NCI-H2227 (cell line): ENCODE data around the gene CHAMP1.
A peak's percentile ranks its signal among the peaks of the same experiment; 100 is the strongest.
"Not testable (repeated sequence)": the region's sequence is repeated elsewhere in the genome, so short reads cannot be mapped to it uniquely, and the experiment has no call there.

Experiments
- DNase-seq: peaks from one replicate; lab custom pipeline; 2025; ENCODE audit not compliant: unreplicated experiment; lab: John Stamatoyannopoulos, UW

CHAMP1 gene

DNA sequence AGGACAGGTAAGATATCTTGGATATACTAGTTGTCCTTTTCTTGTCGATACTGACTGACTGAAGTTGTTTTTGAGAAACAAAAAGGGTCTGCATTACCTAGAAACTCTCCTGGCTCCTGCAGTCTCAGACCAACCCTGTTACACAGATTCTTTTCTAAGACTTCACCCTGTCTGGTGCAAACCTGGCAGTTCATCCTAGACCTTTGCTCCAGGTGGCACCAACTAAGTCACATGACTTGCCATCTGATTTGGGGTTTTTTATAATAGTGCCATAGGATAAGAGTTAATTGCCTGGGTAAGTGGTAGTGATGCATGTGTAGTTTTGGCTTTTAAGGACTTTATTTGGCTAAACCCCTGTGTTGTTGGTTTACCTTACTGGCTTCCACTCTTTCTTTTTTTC lies 14.3 kb downstream of the CHAMP1 start:
- DNase-seq: no peak

DNA sequence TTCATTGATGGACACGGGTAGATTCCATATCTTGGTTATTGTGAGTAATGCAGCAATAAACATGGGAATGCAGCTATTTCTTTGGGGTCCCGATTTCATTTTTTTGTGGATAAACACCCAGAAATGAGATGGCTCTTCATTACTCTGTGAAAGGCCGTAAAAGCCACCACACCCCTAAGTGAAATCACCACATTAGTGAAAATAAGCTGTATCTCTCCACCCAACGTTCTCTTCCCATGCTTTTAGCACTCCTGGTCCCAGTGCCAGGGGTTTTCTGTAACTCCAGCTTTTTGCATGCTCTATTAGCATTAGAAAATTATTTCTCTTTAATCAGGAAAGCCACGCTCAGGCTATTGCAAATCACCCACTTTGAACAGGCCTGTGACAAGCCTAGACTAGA lies 15.8 kb downstream of the CHAMP1 start:
- no peak for DNase-seq

DNA sequence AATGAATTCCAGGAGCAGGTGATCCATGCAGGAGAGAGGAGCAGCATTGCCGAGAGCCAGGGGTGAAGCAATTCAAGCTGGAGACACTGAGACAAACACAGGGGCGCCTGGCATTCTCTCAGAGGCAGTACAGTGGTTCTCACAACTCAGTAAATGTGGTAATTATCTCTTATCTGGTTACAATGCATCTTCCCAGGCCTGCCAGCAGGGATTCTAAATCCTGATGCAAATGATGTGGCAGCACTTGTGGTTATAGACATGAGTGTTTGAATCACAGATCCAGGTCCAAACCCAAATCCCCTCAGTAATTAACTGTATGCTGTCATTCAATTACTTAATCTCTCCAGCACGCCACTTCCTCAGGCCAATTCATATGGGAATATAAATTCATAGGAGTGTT lies 19.6 kb downstream of the CHAMP1 start:
- not testable (repeated sequence) for DNase-seq

DNA sequence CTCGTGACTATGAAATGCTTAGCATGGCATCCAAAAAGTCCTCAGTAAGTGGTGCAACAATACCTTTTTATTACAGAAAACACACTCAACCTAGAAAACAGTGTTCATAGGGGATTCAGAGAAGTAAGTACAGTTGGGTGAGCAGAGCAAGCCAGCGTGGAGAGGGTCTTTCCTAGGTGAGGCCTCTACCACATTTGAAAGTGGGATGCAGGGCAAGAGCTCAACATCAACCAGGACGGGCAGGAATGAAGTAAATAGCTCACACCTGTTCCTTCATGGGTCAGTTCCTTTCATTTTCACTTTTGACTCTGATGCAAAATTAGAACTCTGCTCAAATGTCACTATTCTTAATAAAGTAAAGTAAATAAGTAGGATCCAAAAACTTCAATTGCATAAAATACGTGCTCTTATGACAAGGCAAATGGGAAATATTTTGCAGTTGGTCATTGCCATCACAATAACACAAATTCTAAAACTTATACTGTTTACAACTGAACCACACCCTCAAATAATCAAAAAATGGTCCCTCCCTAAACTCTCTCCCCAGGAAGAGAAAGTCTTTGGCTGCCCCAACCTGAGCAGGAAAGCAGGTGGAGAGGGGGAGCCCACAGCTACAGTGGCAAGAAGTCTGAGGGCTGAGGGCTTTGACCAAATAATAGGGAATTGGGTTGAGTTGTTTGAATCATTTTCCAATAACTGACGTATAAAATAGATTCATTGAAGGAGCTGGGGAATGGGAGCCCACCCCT lies 20.2 kb downstream of the CHAMP1 start:
- no peak for DNase-seq

DNA sequence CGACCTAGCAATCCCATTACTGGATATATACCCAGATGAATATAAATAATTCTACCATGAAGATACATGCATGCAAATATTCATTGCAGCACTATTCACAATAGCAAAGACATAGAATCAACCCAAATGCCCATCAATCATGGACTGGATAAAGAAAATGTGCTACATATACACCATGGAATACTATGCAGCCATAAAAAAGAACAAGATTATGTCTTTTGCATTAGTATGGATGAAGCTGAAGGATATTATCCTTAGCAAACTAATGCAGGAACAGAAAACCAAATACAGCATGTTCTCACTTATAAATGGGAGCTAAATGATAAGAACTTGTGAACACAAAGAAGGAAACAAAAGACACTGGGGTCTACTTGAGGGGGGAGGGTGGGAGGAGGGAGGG lies 22.2 kb downstream of the CHAMP1 start:
- DNase-seq: not testable (repeated sequence)

DNA sequence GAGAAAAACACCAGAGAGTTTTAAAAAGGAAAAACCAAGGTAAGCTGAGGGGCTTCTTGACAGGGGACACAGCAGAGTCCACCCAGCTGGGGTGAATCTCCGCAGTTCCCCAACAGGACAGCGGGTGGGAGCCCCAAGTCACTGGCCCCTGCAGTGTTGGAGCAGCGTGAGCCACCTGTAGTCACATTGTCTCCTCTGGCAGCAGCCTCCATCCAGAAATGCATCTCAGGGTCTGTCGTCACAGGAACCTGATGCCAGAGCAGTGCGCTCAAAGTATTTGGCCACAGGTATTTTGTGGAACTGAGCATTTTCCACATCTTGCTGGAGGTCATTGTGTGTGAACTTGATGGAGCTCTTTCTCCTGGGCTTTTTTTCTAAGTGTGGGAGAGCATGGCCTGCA lies 24.7 kb downstream of the CHAMP1 start:
- DNase-seq: no peak

DNA sequence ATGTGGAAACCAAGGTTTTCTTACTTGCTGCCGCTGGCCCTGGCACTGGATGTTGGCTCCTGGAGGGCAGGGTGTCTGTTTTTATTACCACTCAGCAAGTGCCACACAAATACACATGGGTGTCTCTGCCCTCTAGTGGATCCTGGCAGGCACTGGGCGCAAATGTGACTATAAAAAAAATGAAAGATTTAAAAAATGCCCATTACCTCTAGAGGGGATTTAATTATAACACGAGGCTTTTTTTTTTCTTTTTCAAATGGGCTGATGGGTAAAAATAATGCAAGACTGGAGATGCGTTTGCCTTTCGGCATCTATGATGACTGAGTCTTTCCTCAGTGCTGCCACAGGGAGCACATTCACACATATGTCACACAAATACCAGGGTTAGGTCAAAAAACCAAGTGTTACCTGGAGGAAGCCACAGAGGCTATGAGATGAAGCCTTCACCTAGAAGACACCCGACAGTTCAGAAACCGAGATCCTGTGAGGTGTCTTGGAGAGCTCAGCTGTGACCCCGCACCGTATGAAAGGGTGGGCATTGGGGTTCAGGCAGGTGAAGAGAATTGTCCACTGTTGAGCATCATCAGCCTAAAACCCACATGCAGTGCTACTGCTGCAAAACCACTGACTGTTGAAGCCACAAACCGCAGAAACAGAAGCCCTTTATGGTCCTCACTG lies 25.7 kb downstream of the CHAMP1 start:
- DNase-seq: peak; percentile 11

DNA sequence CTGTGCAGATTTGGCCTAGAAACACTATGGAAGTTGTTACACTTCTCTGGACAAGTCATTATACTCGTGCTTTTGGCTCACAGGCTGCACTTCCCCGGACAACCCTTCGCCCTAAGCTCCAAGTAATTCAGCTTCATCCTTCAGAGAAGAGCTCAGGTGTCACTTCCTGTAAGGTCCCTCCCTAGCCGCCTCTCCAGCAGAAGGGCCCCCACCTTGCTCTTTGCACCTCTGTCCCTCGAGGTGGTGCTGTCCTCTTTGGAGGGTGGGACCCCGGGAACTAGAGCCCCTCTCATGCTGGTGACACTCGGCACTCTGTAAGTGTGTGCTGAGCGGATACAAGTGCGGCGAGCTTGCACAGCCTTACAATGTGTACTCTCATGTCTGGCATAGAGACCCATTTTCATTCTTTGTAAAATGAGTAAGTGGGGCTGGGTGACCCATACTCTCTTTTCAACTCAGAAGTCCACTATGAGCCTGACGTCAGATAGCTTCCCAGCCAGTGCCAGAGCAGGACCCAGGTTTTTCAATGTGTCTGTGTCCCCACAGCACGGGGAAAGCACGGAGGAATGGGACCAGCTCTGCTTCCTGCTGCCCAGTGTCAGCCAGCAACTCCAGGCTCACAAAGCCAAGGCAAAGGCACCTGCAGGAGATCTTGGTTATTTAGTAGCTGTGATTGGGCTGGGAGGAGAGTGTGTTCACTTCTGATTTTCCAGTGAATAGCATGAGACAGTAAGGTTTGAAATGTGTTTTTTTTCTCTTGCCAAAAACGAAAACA lies 26.9 kb downstream of the CHAMP1 start:
- DNase-seq: no peak

DNA sequence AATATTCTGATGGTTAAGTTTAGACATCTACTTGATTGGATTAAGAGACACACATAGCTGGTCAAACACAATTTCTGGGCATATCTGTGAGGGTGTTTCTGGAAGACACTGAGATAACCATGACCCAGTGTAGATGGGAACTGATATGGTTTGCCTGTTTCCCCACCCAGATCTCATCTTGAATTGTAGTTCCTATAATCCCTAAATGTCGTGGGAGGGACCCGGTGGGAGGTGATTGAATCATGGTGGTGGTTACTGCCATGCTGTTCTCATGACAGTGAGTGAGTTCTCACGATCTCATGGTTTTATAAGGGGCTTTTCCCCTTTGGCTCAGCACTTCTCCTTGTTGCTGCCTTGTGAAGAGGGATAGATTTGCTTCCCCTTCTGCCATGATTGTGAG lies 33.0 kb downstream of the CHAMP1 start:
- not testable (repeated sequence) for DNase-seq

DNA sequence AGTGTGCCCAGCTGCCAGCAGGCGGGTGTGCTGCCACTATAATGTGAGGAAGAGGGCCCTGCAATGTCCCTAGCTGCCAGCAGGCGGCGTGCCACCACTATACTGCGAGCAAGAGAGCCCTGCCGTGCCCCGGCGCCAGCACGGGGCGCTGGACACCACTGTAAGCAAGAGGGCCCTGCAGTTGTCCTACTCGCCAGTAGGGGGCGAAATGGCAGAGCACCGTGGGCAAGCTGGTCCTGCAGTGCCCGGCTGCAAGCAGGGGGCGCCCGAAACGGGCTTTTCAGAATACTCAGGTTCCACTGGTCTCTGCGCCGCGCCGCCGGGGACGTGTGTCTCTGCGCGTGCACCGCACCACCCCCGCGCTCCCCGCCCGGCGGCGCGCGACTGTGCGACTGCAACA lies 38.5 kb downstream of the CHAMP1 start:
- peak; percentile 14 for DNase-seq

DNA sequence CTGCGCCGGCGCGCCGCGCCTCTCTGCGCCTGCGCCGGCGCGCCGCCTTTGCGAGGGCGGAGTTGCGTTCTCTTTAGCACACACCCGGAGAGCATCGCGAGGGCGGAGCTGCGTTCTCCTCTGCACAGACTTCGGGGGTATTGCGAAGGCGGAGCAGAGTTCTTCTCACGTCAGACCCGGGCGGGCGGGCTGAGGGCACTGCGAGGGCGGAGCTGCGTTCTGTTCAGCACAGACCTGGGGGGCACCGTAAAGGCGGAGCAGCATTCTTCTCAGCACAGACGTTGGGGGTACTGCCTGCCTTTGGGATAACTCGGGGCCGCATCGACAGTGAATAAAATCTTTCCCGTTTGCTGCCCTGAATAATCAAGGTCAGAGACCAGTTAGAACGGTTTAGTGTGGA lies 39.1 kb downstream of the CHAMP1 start:
- not testable (repeated sequence) for DNase-seq
